IPS-11a (cell line): ENCODE data around the gene PDIA4.
"Not testable (repeated sequence)": the region's sequence is repeated elsewhere in the genome, so short reads cannot be mapped to it uniquely, and the experiment has no call there.

Experiments
- H3K4me3 ChIP-seq: one replicate; pipeline ENCODE4 v1.5.1; 2013; ENCODE audit warnings: low read depth, low read length, control low read depth

Gene PDIA4

GRCh38 chr7:149028346-149029109 lies at the start of gene PDIA4:
Gene PDIA4, minus strand, starts transcription at chr7:149028505. Its CDS starts 97 bp downstream, at chr7:149028408.
- H3K4me3 ChIP-seq: peak within 1 kb of the TSS; percentile 85

- H3K4me3 ChIP-seq: no peak overlapping the region
These were observed 49.3 kb upstream of the PDIA4 start for GRCh38 chr7:149077594-149077993.

GRCh38 chr7:149075286-149075685 lies 47.0 kb upstream of the PDIA4 start:
- H3K4me3 ChIP-seq: no peak overlapping the region

- no peak overlapping the region for H3K4me3 ChIP-seq
These were observed 46.0 kb upstream of the PDIA4 start for GRCh38 chr7:149074116-149074885.

- no peak overlapping the region for H3K4me3 ChIP-seq
These were observed 44.1 kb upstream of the PDIA4 start for GRCh38 chr7:149072438-149072775.

GRCh38 chr7:149071641-149072437 lies 43.5 kb upstream of the PDIA4 start:
- H3K4me3 ChIP-seq: no peak overlapping the region

- no peak overlapping the region for H3K4me3 ChIP-seq
These were observed 42.9 kb upstream of the PDIA4 start for GRCh38 chr7:149071182-149071635.

GRCh38 chr7:149070372-149071125 lies 42.2 kb upstream of the PDIA4 start:
- no peak overlapping the region for H3K4me3 ChIP-seq

GRCh38 chr7:149067869-149068268 lies 39.6 kb upstream of the PDIA4 start:
- no peak overlapping the region for H3K4me3 ChIP-seq

- no peak overlapping the region for H3K4me3 ChIP-seq
These were observed 35.2 kb upstream of the PDIA4 start for GRCh38 chr7:149063476-149063875.

- not testable (repeated sequence) for H3K4me3 ChIP-seq
These were observed 34.1 kb upstream of the PDIA4 start for GRCh38 chr7:149062217-149062899.

GRCh38 chr7:149060156-149060555 lies 31.9 kb upstream of the PDIA4 start:
- no peak overlapping the region for H3K4me3 ChIP-seq

GRCh38 chr7:149053885-149054284 lies 25.6 kb upstream of the PDIA4 start:
- no peak overlapping the region for H3K4me3 ChIP-seq

GRCh38 chr7:149053384-149053783 lies 25.1 kb upstream of the PDIA4 start:
- no peak overlapping the region for H3K4me3 ChIP-seq

- H3K4me3 ChIP-seq: no peak overlapping the region
These were observed 22.6 kb upstream of the PDIA4 start for GRCh38 chr7:149050941-149051340.

GRCh38 chr7:149048805-149049204 lies 20.5 kb upstream of the PDIA4 start:
- no peak overlapping the region for H3K4me3 ChIP-seq

- no peak overlapping the region for H3K4me3 ChIP-seq
These were observed 18.1 kb upstream of the PDIA4 start for GRCh38 chr7:149046416-149046815.

- no peak overlapping the region for H3K4me3 ChIP-seq
These were observed 15.6 kb upstream of the PDIA4 start for GRCh38 chr7:149043936-149044335.

GRCh38 chr7:149041350-149041749 lies 13.0 kb upstream of the PDIA4 start:
- H3K4me3 ChIP-seq: no peak overlapping the region

GRCh38 chr7:149038641-149039040 lies 10.3 kb upstream of the PDIA4 start:
- H3K4me3 ChIP-seq: not testable (repeated sequence)
